Renal pelvis (tissue), 12 donors: ENCODE data around the gene GSE1. TPM values are rescaled to one million over a fixed set of nuclear protein-coding genes. Genes with fewer than 3 reads are reported as not detected.
A peak's percentile ranks its signal among the peaks of the same experiment; 100 is the strongest.

ENCODE experiments used
- DNase-seq: peaks from one replicate; pipeline ENCODE4 v3.0.0-alpha.2; 2013
- long read RNA-seq, 16 experiments: transcript quantifications; one replicate each; lab custom pipeline, GENCODE V29; 2026
- polyA plus RNA-seq, 3 donors: library from polyadenylated mRNA; unstranded; fragments of 120-200 nt; gene quantifications; one replicate each; pipeline ENCODE4 v1.2.1, GENCODE V29; 2013; ENCODE audit not compliant: insufficient read length in 3 of 3

The GSE1 gene
- 10 to 100 TPM; 66.7 to 81.1 (median 76.1) TPM for polyA plus RNA-seq
- long read RNA-seq, donor 1, partial matches to known transcripts, result 0 of 1 reads
- long read RNA-seq, donor 1, other reads (novel, unspliced or antisense), result 0 of 1 reads
- long read RNA-seq, donor 2, result 0 reads
- long read RNA-seq, donor 3, partial matches to known transcripts, result 0 of 30 reads
- long read RNA-seq, donor 3, other reads (novel, unspliced or antisense), result 27 of 30 reads
- long read RNA-seq, donor 4, partial matches to known transcripts, result 5 of 7 reads
- long read RNA-seq, donor 4, other reads (novel, unspliced or antisense), result 0 of 7 reads
- long read RNA-seq, donor 5, result 0 reads
- long read RNA-seq, donor 6, full-length matches to known transcripts, result 4 of 4 reads
- long read RNA-seq, donor 6, partial matches to known transcripts, result 0 of 4 reads
- long read RNA-seq, donor 6, other reads (novel, unspliced or antisense), result 0 of 4 reads
- long read RNA-seq, donor 7, partial matches to known transcripts, result 0 of 3 reads
- long read RNA-seq, donor 7, other reads (novel, unspliced or antisense), result 0 of 3 reads
- long read RNA-seq, donor 8, result 0 reads
- long read RNA-seq, donor 9, full-length matches to known transcripts, result 4 of 4 reads
- long read RNA-seq, donor 9, partial matches to known transcripts, result 0 of 4 reads
- long read RNA-seq, donor 9, other reads (novel, unspliced or antisense), result 0 of 4 reads
- long read RNA-seq, donor 10, partial matches to known transcripts, result 5 of 7 reads
- long read RNA-seq, donor 10, other reads (novel, unspliced or antisense), result 0 of 7 reads
- long read RNA-seq, donor 11, partial matches to known transcripts, result 6 of 7 reads
- long read RNA-seq, donor 11, other reads (novel, unspliced or antisense), result 0 of 7 reads
- long read RNA-seq, donor 12, full-length matches to known transcripts, result 5 of 5 reads
- long read RNA-seq, donor 12, partial matches to known transcripts, result 0 of 5 reads
- long read RNA-seq, donor 12, other reads (novel, unspliced or antisense), result 0 of 5 reads
- long read RNA-seq, donor 13, partial matches to known transcripts, result 0 of 2 reads
- long read RNA-seq, donor 13, other reads (novel, unspliced or antisense), result 0 of 2 reads
- long read RNA-seq, donor 14, result 0 reads
- long read RNA-seq, donor 15, result 0 reads
- long read RNA-seq, donor 16, full-length matches to known transcripts, result 2 of 49 reads
- long read RNA-seq, donor 16, partial matches to known transcripts, result 6 of 49 reads
- long read RNA-seq, donor 16, other reads (novel, unspliced or antisense), result 41 of 49 reads

GRCh38 chr16:85612801-85613603 is at the start of gene GSE1:
TSS of gene GSE1 (plus strand) at chr16:85613322. CDS start at chr16:85613392, 70 bp downstream.
- peak; percentile 90 for DNase-seq

GRCh38 chr16:85563515-85564276 is 49.4 kb upstream of the GSE1 start:
- no peak for DNase-seq

GRCh38 chr16:85564277-85565051 is 48.7 kb upstream of the GSE1 start:
- no peak for DNase-seq

GRCh38 chr16:85565340-85565739 is 47.8 kb upstream of the GSE1 start:
- no peak for DNase-seq

- no peak for DNase-seq
These were observed 47.2 kb upstream of the GSE1 start for GRCh38 chr16:85565801-85566526.

- DNase-seq, result no peak
These were observed 46.5 kb upstream of the GSE1 start for GRCh38 chr16:85566561-85567100.

- no peak for DNase-seq
These were observed 45.8 kb upstream of the GSE1 start for GRCh38 chr16:85567101-85567866.

GRCh38 chr16:85567935-85568334 is 45.2 kb upstream of the GSE1 start:
- no peak for DNase-seq

- no peak for DNase-seq
These were observed 44.6 kb upstream of the GSE1 start for GRCh38 chr16:85568519-85568918.

GRCh38 chr16:85569039-85569614 is 44.0 kb upstream of the GSE1 start:
- no peak for DNase-seq

GRCh38 chr16:85569615-85570212 is 43.4 kb upstream of the GSE1 start:
- no peak for DNase-seq

GRCh38 chr16:85570213-85570734 is 42.8 kb upstream of the GSE1 start:
- no peak for DNase-seq

- no peak for DNase-seq
These were observed 42.2 kb upstream of the GSE1 start for GRCh38 chr16:85570735-85571562.

- no peak for DNase-seq
These were observed 41.6 kb upstream of the GSE1 start for GRCh38 chr16:85571563-85571812.

GRCh38 chr16:85571813-85572619 is 41.1 kb upstream of the GSE1 start:
- no peak for DNase-seq
